Measurements from ENCODE around the gene DENND4A. TPM values are rescaled to one million over a fixed set of nuclear protein-coding genes. Genes with fewer than 3 reads are reported as not detected.

Gene DENND4A
- total RNA-seq, 1 donor from 2014 or later = 18.6 TPM

DNA sequence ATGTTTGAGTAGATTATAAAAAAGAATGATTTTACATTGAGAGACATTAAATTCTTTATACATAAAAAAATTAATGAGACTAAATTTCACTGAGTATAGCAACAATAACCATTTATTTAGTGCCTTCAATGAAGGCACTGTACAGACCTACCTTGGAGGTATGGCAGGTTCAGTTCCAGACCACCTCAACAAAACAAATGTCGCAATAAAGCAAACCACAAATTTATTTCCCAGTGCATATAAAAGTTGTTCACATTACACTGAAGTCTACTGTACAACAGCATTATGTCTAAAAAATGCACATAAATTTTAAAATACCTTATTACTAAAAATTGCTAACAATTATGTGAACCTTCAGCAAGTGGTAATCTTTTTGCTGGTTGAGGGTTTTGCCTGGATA is 111.5 kb downstream of the DENND4A start:
- no peak for DNase-seq (ENCODE audit: low read depth in 2 of 2)

- no peak for DNase-seq (ENCODE audit: low read depth in 2 of 2)
Observed at GRCh38 chr15:65676123-65676522, 116.0 kb downstream of the DENND4A start.

GRCh38 chr15:65675551-65675950 is 116.5 kb downstream of the DENND4A start:
- no peak for DNase-seq (ENCODE audit: low read depth in 2 of 2)

DNA sequence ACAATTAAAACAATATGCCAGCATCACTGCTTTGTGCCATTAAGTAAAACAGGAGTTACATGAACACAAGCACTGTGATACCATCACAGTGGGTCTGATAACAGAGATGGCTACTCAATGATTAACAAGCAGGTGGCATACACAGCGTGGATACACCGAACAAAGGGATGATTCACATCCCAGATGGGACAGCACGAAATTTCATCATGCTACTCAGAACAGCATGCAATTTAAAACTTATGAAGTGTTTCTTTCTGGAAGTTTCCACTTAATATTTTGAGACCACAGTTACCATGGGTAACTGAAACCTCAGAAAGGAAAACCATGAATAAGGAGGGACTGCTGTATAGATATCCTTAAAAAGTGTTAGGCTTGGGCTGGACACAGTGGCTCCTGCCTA is 125.8 kb downstream of the DENND4A start:
- peak; percentile 39 to 76 for DNase-seq (ENCODE audit: low read depth in 2 of 2)

- no peak for DNase-seq (ENCODE audit: low read depth in 2 of 2)
Observed at GRCh38 chr15:65663521-65663920, 128.6 kb downstream of the DENND4A start.

GRCh38 chr15:65660927-65661326 is 131.2 kb downstream of the DENND4A start:
- no peak for DNase-seq (ENCODE audit: low read depth in 2 of 2)

DNA sequence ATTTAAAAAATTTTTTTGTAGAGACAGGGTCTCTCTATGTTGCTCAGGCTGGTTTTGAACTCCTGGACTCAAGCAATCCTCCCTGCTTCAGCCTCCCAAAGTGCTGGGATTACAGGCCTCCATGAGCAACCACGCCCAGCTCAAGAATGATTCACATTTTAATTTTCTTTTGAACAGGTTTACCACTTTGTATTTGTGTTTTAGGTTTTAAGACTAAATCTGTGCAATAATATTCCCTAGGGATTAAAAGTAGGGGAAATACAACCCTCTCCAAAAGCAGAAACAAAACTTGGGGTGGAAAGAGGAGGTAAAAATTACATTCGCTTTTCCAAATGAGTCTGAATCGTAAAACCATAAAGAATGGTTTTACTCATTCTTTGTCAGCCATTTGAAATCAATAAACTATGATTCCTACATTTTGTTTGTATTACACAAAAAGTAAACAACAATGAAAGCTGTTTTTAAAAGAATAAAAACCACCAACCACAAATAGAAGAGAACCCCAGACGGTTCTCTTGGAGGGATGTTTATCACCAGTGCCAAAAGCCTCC is 132.5 kb downstream of the DENND4A start:
- DNase-seq (ENCODE audit: low read depth in 2 of 2) = no peak

GRCh38 chr15:65655457-65655856 is 136.6 kb downstream of the DENND4A start:
- no peak for DNase-seq (ENCODE audit: low read depth in 2 of 2)

DNA sequence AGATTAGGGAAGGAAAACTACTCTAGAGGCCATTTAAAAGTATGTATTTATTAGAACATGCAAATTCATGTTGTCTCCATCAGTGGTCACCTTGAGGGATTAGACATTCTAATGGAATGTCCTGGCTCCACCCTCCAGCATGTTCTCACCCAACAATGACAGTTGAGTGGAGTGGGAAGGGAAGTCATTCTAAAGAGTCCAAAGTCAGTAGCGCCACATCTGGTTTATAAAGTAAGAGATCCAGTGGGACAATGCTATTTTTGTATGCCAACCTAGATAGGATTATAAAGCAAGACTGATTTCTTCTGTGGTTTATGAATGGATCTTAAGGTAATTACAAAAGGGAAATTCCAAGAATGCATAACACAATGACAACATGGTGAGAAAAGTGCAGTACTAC is 137.1 kb downstream of the DENND4A start:
- DNase-seq (ENCODE audit: low read depth in 2 of 2) = peak in 1 of 2 donors; percentile 35

GRCh38 chr15:65653801-65654521 is 138.1 kb downstream of the DENND4A start:
- DNase-seq (ENCODE audit: low read depth in 2 of 2) = peak in 1 of 2 donors; percentile 59

DNA sequence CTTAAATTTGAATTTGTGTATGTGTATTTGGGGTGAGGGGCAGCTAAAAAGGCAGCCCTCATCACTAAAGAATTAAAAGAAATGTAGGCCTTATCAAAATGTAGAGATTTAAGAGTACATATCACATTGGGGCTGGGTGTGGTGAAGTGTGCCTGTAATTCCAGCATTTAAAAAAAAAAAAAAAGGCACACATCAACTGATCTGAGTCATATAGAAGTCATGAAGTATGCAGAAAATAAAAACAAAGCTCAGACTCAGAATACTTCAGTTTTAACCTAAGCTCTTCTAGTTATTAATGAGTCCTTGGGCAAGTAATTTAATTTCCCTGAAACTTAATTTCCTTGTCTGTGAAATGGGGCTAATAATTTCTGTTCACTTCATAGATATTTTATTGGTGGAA is 138.8 kb downstream of the DENND4A start:
- peak in 1 of 2 donors; percentile 32 for DNase-seq (ENCODE audit: low read depth in 2 of 2)

GRCh38 chr15:65651831-65652749 is 140.0 kb downstream of the DENND4A start:
- no peak for DNase-seq (ENCODE audit: low read depth in 2 of 2)

DNA sequence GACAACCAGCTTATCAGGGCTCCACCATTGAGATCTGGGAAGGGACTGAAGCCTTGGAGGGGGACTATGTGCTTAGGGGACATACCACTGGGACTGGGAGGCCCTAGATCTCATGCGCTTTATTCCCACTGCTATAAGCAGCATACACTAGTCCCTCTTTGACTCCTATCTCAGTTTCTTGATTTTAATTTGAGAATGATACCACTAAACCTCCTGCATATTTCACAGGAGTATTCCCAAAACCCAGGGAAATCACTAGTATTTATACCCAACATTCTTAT is 141.1 kb downstream of the DENND4A start:
- no peak for DNase-seq (ENCODE audit: low read depth in 2 of 2)

- no peak for DNase-seq (ENCODE audit: low read depth in 2 of 2)
Observed at GRCh38 chr15:65650312-65651041, 141.6 kb downstream of the DENND4A start.

DNA sequence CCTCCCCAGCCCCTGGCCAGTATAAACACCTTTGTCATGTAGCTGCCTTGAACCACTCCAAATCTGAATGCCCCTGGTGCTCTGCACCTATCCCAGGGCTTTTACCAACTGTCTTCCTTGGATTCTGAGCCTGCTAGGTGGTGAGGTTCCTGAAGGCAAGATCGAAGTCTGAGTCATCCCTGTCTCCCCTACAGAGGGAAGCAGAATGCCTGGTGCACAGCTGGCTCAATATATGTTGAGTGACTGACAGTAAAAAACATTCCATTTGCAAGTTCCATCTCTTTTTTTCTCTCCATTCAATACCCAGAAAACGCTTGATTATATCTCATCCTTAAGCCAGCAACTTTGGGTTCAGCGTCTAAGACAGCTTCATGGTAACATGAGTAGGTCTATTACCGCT is 145.6 kb downstream of the DENND4A start:
- DNase-seq (ENCODE audit: low read depth in 2 of 2) = peak in 1 of 2 donors; percentile 28

- no peak for DNase-seq (ENCODE audit: low read depth in 2 of 2)
Observed at GRCh38 chr15:65645392-65645791, 146.7 kb downstream of the DENND4A start.

DNA sequence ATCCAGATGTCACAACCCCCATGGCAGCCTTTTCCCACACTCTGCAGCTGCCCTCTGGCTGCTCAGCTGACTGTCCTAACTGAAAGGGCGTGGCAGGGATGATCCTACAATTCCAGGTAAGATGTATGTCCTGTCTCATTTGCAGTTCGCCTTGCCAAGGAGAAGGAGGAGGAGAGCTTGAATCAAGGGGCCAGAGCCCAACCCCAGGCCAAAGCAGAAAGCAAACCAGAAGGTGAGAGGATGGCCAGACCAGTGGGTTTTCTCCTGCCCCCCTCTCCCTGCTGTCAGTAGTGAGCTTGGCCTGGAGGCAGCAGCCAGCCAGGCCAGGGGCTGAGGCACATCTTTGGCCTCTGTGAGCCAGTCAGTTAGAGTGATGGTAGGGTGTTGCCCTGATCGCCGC is 147.8 kb downstream of the DENND4A start:
- DNase-seq (ENCODE audit: low read depth in 2 of 2) = no peak

- DNase-seq (ENCODE audit: low read depth in 2 of 2) = peak; percentile 66 to 75
Observed at GRCh38 chr15:65642594-65642993, 149.5 kb downstream of the DENND4A start.

DNA sequence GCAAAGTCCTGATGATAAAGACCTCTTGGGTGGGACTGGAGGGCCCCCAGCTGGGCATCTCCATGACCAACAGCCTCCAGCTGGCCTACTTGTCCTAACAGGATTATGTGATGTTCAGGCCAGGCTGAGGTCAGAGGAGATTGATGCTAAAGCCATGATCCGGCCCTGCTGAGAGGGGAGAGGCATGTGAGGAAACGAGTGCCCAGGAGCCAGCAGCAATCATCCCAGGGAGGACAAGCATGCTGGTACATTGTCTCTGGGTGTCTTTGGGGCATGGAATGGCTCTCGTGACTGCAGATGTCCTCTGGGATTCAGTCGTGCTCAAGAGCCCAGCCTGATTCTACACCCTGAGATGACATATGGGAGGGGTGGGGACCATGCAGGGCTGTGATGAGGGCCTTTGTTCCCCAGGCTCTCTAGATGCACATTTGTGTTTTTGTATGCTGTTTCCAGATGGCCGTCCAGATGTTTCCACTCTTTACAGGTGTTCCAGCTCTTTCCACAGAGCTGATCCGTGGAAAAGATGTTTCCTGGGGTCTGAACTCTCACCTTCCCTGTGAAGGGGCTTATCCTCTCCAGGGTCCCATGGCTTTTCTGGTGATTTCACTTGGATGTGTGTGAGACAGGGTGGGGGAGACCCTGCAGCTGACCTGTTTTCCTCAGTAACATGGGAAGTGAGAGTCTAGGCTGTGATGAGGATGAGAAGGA is 150.2 kb downstream of the DENND4A start:
- DNase-seq (ENCODE audit: low read depth in 2 of 2) = peak; percentile 38 to 68

DNA sequence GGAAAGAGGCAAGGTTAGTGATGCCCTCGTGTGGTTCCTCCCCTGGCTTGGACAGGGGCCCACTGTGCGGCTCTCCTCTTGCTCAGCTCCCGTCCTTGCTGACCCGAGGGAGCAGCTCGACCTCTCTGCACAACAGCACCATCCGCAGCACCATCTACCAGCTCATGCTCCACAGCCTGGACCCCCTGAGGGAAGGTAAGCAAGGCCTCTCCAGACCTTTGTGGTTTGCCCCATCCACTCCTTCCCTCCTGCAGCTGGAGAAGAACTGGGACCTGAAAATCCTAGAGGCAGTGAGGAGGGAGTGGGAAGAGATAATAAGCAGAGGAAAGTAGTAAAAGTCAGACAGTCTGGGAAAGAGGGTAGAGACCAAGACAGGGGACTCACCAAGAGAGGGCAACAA is 152.6 kb downstream of the DENND4A start:
- no peak for DNase-seq (ENCODE audit: low read depth in 2 of 2)

DNA sequence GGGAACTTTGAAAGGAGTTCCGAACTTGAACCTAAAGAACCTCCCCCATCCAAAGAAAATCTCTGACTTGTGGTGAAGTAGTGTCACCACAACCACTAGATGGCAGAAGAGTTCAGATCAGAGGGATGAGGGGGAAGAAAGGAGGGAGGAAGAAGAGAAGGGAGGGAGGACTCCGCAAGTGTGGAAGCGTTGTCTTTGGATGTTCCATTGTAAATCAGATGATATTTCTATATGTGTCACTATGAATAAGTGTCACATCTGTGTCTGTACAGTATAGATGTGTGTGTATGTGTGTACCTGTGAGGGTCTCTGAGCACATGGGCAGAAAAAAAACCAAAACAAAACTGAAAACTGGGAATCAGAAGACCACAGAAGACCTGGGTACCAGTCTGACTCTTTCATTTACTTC is 153.4 kb downstream of the DENND4A start:
- peak; percentile 51 to 80 for DNase-seq (ENCODE audit: low read depth in 2 of 2)
